HepG2 (cell line): Measurements from ENCODE around the gene NSMF. TPM values are rescaled to one million over a fixed set of nuclear protein-coding genes. Genes with fewer than 3 reads are reported as not detected.

Source experiments
- ATAC-seq: fragments of 200-7000 bp; cut with Tn5 transposase; 3 replicates; pipeline ENCODE4 v1.9.1; 2020; ENCODE audit warnings: mild to moderate bottlenecking, moderate library complexity
- BruUV-seq: library from RNA; stranded (reverse); fragments of 400-500 nt; replicated peaks from 2 replicates; lab custom pipeline; 2021; lab: Mats Ljungman, UMichigan
- CTCF ChIA-PET: fragments of 300-600 bp; formaldehyde crosslinking; extraction: SDS; loops from one replicate; lab custom pipeline; 2021; ENCODE audit warnings: low total read pairs, inconsistent platforms, low intra/inter-chr PET ratio; lab: Yijun Ruan, JAX
- POLR2A ChIA-PET: fragments of 350-600 bp; sonication (Branson Sonifier 250); formaldehyde crosslinking; loops from one replicate; lab custom pipeline; 2020; ENCODE audit warnings: antibody characterized with exemption, inconsistent platforms; lab: Yijun Ruan, JAX
- DNase-seq: peaks from one replicate; pipeline ENCODE4 v3.0.0-alpha.2; 2015; ENCODE audit warnings: low spot score
- FAIRE-seq: peaks from 3 replicates; lab custom pipeline; 2011; peaks lifted over from hg19 to GRCh38; lab: Jason Lieb, UNC
- H2AFZ ChIP-seq: one replicate; pipeline ENCODE4 v1.6.1; 2011; ENCODE audit warnings: low read length, inconsistent platforms
- H3K27ac ChIP-seq: fragments of 300-600 bp; 3 replicates; pipeline ENCODE4 v1.8.0; 2011; ENCODE audit warnings: mixed run types, mild to moderate bottlenecking, mixed read lengths, low read length, inconsistent platforms; ENCODE audit not compliant: insufficient read depth; ENCODE audit errors: extremely low read length
- H3K27me3 ChIP-seq, 2 experiments: fragments of 200-600 bp in 1 of 2; 2 replicates in 1 of 2; 3 replicates in 1 of 2; pipeline versions ENCODE4 v1.6.0 to v1.8.0; 2011; ENCODE audit warnings: low read length in 2 of 2, mild to moderate bottlenecking in 2 of 2, moderate library complexity in 2 of 2, inconsistent platforms in 1 of 2; ENCODE audit not compliant: insufficient read depth in 2 of 2, control insufficient read depth in 1 of 2
- H3K36me3 ChIP-seq, 2 experiments: fragments of 200-600 bp in 1 of 2; replicated peaks in 1 of 2; 2 replicates in 1 of 2; 3 replicates in 1 of 2; pipeline versions ENCODE4 v1.5.1 to v1.8.0; 2011; ENCODE audit warnings: low read length in 2 of 2, inconsistent platforms in 1 of 2; ENCODE audit not compliant: insufficient read depth in 2 of 2, control insufficient read depth in 1 of 2
- H3K4me1 ChIP-seq: 2 replicates; pipeline ENCODE4 v1.5.1; 2012; ENCODE audit warnings: low read length, inconsistent platforms; ENCODE audit not compliant: insufficient read depth
- H3K4me2 ChIP-seq: 2 replicates; pipeline ENCODE4 v1.6.0; 2011; ENCODE audit warnings: low read depth, low read length, inconsistent platforms
- H3K4me3 ChIP-seq, 3 experiments: fragments of 200-600 bp in 1 of 3; sonication (generic), shearing (Covaris generic) in 1 of 3; replicated peaks in 1 of 3; 2 replicates each; pipeline ENCODE4 v1.5.1; 2011 to 2016; ENCODE audit warnings: low read length in 3 of 3, inconsistent platforms in 2 of 3, low read depth in 2 of 3, mild to moderate bottlenecking in 2 of 3, control low read depth in 1 of 3, mixed read lengths in 1 of 3; ENCODE audit not compliant: insufficient read depth in 1 of 3
- H3K79me2 ChIP-seq: one replicate; pipeline ENCODE4 v1.6.1; 2011; ENCODE audit warnings: low read length, inconsistent platforms; ENCODE audit not compliant: insufficient read depth
- H3K9ac ChIP-seq: 2 replicates; pipeline ENCODE4 v1.6.0; 2011; ENCODE audit warnings: mild to moderate bottlenecking, low read depth, low read length, inconsistent platforms; ENCODE audit not compliant: insufficient read depth
- H3K9me3 ChIP-seq: 2 replicates; pipeline ENCODE4 v1.5.1; 2012; ENCODE audit warnings: mild to moderate bottlenecking, low read length
- H4K20me1 ChIP-seq: 2 replicates; pipeline ENCODE4 v1.6.0; 2011; ENCODE audit warnings: inconsistent platforms, mild to moderate bottlenecking, low read length, moderate library complexity; ENCODE audit not compliant: insufficient read depth
- HOXA3 ChIP-seq: sonication (generic); formaldehyde crosslinking; IDR thresholded peaks from 2 replicates; pipeline ENCODE4 v1.5.0; 2020; ENCODE audit warnings: missing genetic modification reagents
- HOXA9 ChIP-seq: sonication (generic); formaldehyde crosslinking; IDR thresholded peaks from 2 replicates; pipeline ENCODE4 v1.8.1; 2022; ENCODE audit warnings: missing genetic modification reagents, mild to moderate bottlenecking, moderate library complexity, borderline replicate concordance
- KDM6A ChIP-seq: IDR thresholded peaks from 2 replicates; pipeline ENCODE4 v1.6.1; 2016; ENCODE audit warnings: low read depth
- SIN3A ChIP-seq: IDR thresholded peaks from 2 replicates; pipeline ENCODE4 v1.6.1; 2011; ENCODE audit warnings: low read depth, mild to moderate bottlenecking, control low read depth, low read length, borderline replicate concordance
- SNAI1 ChIP-seq: sonication (generic); formaldehyde crosslinking; IDR thresholded peaks from 2 replicates; pipeline ENCODE4 v1.5.0; 2020; ENCODE audit warnings: mild to moderate bottlenecking, missing genetic modification reagents, borderline replicate concordance
- ZBTB3 ChIP-seq: sonication (generic); formaldehyde crosslinking; IDR thresholded peaks from 2 replicates; pipeline ENCODE4 v1.4.0; 2020; ENCODE audit warnings: low read depth, mild to moderate bottlenecking, moderate library complexity, missing genetic modification reagents, borderline replicate concordance
- ZNF121 ChIP-seq: sonication (generic); formaldehyde crosslinking; IDR thresholded peaks from 2 replicates; pipeline ENCODE4 v1.5.0; 2020; ENCODE audit warnings: mild to moderate bottlenecking, missing genetic modification reagents
- ZNF678 ChIP-seq: sonication (generic); formaldehyde crosslinking; IDR thresholded peaks from 2 replicates; pipeline ENCODE4 v1.4.0; 2020; ENCODE audit warnings: mild to moderate bottlenecking, missing genetic modification reagents
- WGBS: methylation state at CpG from one replicate; pipeline ENCODE4 v1.1.6; 2017; ENCODE audit warnings: low lambda C conversion rate; 5-methylcytosine and 5-hydroxymethylcytosine counted together
- in situ Hi-C: cut with HindIII; loops from 2 replicates; pipeline ENCODE4 v1.10.0; 2017; ENCODE audit warnings: low pct_unique_long_range_greater_than_20kb; ENCODE audit not compliant: extremely low pct_ligation_motif_present
- intact Hi-C: fragments of 100-400 bp; cut with micrococcal nuclease; formaldehyde crosslinking; loops from one replicate; pipeline ENCODE4 v1.10.0; 2022; ENCODE audit not compliant: unreplicated experiment
- polyA plus RNA-seq, 8 experiments: library from polyadenylated mRNA; depleted of rRNA in 3 of 8; stranded (reverse) in 7 of 8; unstranded in 1 of 8; fragments of >200 nt; fragmentation: Illumina TruSeq in 4 of 8; extraction: Trizol in 4 of 8; gene quantifications; 2 replicates each; pipeline versions ENCODE4 v1.2.1 to v1.2.3, GENCODE V29; 2011 to 2016; ENCODE audit warnings: low read depth in 4 of 8, missing spikeins in 1 of 8, mixed read lengths in 1 of 8; ENCODE audit not compliant: insufficient read depth in 1 of 8
- total RNA-seq, 5 experiments: library from RNA; depleted of rRNA; stranded (reverse); fragments of >200 nt; fragmentation: Illumina TruSeq; extraction: Trizol; gene quantifications; 2 replicates each; pipeline ENCODE4 v1.2.3, GENCODE V29; 2016; ENCODE audit warnings: low read depth in 1 of 5
- TF ChIP-seq, protein P1 (sequence below): sonication (generic); formaldehyde crosslinking; IDR thresholded peaks from 2 replicates; pipeline ENCODE4 v1.4.0; 2020; ENCODE audit warnings: missing genetic modification reagents
- TF ChIP-seq, protein P2 (sequence below): IDR thresholded peaks from 2 replicates; pipeline ENCODE4 v1.6.1; 2016

Gene NSMF
- total and polyA plus RNA-seq, 2 of the 13 experiments (the other 11 are each of a cell fraction or from before 2014, with no cell fraction given): 44.3 to 183 TPM

DNA sequence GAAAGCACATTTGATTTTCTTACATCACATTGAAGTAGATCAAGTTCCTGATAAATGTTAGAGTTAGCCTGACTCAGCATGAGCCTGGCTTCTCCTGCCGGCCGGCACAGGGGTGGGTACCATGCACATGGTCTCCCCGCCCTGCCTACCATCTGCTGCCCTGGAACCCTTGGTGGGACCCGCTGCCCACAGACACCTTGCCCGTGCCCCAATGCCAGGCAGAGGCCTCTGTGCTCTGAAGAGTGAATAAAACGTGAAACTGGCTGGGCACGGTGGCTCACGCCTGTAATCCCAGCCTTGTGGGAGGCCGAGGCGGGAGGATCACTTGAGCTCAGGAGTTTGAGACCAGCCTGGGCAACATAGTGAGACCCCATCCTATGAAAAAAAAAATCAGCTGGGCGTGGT is 53.5 kb downstream of the NSMF start:
- Histone ChIP-seq H3K4me1 (peaks cover 15% of the 10 kb centered on the region), H3K27me3 (no peaks in the 10 kb centered on the region), H3K9ac (no peak overlapping the region), H2AFZ (no peak overlapping the region), H3K27ac (no peak overlapping the region), H3K4me3 (no peak overlapping the region), H4K20me1 (no peaks in the 10 kb centered on the region), H3K36me3 (no peaks in the 10 kb centered on the region), H3K9me3 (no peaks in the 10 kb centered on the region), H3K79me2 (no peaks in the 10 kb centered on the region), H3K4me2 (no peak overlapping the region)
- in situ Hi-C loops: loop anchor here (5.0 kb wide), 1 partner anchor 113 kb away; no protein-coding TSS in a partner anchor
- ATAC-seq (no peak), DNase-seq (no peak), FAIRE-seq (no peak)
- BruUV-seq: no TSS peak
- WGBS: 87% methylated on average over 11 of the region's 11 CpGs
- intact Hi-C loops: loop anchor here (10.0 kb wide), 1 partner anchor 101 kb away; the partner anchor contains the start of gene NRARP
- ChIA-PET POLR2A (no interaction called here), CTCF (no interaction called here)
- peak; percentile 75; the same call in 1 of the 2 replicates for TF ChIP-seq ZNF121
- no peak for TF ChIP-seq ZNF678
- TF ChIP-seq KDM6A: no peak
- no peak for TF ChIP-seq SIN3A
- TF ChIP-seq, protein P1, sequence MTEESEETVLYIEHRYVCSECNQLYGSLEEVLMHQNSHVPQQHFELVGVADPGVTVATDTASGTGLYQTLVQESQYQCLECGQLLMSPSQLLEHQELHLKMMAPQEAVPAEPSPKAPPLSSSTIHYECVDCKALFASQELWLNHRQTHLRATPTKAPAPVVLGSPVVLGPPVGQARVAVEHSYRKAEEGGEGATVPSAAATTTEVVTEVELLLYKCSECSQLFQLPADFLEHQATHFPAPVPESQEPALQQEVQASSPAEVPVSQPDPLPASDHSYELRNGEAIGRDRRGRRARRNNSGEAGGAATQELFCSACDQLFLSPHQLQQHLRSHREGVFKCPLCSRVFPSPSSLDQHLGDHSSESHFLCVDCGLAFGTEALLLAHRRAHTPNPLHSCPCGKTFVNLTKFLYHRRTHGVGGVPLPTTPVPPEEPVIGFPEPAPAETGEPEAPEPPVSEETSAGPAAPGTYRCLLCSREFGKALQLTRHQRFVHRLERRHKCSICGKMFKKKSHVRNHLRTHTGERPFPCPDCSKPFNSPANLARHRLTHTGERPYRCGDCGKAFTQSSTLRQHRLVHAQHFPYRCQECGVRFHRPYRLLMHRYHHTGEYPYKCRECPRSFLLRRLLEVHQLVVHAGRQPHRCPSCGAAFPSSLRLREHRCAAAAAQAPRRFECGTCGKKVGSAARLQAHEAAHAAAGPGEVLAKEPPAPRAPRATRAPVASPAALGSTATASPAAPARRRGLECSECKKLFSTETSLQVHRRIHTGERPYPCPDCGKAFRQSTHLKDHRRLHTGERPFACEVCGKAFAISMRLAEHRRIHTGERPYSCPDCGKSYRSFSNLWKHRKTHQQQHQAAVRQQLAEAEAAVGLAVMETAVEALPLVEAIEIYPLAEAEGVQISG: no peak

DNA sequence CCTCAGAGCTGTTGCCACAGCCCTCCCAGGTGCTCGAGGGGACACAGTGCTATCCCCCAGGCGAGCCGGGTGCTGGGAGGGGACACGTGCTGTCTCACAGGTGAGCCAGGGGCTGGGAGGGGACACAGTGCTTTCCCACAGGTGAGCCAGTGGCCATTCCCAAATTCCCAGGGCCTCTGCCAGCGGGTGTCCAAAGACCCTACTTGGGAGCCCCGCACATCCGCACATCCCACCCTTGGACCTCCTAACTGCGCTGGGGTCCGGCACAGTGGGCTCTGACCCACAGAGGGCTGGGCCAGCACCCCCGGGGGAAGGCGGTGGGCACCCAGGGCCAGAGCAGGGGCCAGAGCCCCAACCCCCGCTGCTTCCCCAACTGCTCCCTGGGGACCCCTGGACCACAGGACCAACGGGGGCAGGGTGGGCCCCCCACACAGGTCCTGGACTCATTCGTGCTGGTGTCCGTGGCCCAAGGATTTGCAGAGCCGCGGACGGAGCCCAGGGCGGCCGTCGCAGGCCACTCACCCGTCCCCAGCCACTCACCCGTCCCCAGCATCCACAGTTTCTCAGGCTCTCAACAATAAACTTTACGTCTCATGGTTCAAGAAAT is 54.1 kb downstream of the NSMF start:
- WGBS: 96% methylated on average over 13 of the region's 24 CpGs
- DNase-seq (no peak), ATAC-seq (no peak), FAIRE-seq (no peak)
- H3K36me3 ChIP-seq: no peaks in the 10 kb centered on the region
- no peaks in the 10 kb centered on the region for H3K9me3 ChIP-seq
- no peak overlapping the region for H2AFZ ChIP-seq
- no peaks in the 10 kb centered on the region for H3K79me2 ChIP-seq
- H3K9ac ChIP-seq: no peak overlapping the region
- no peak overlapping the region for H3K4me3 ChIP-seq
- intact Hi-C loops: loop anchor here (10.0 kb wide), 1 partner anchor 100 kb away; the partner anchor contains the start of gene NRARP
- no peaks in the 10 kb centered on the region for H3K27me3 ChIP-seq
- H3K4me2 ChIP-seq: no peak overlapping the region
- ChIA-PET POLR2A (no interaction called here), CTCF (no interaction called here)
- no peaks in the 10 kb centered on the region for H4K20me1 ChIP-seq
- in situ Hi-C loops: loop anchor here (5.0 kb wide), 1 partner anchor 113 kb away; no protein-coding TSS in a partner anchor
- H3K27ac ChIP-seq: no peak overlapping the region
- BruUV-seq: no TSS peak
- peaks cover 21% of the 10 kb centered on the region for H3K4me1 ChIP-seq
- TF ChIP-seq HOXA9 (CRISPR knock-in tag): no peak
- TF ChIP-seq ZBTB3 (CRISPR knock-in tag): no peak
- TF ChIP-seq, protein P2, sequence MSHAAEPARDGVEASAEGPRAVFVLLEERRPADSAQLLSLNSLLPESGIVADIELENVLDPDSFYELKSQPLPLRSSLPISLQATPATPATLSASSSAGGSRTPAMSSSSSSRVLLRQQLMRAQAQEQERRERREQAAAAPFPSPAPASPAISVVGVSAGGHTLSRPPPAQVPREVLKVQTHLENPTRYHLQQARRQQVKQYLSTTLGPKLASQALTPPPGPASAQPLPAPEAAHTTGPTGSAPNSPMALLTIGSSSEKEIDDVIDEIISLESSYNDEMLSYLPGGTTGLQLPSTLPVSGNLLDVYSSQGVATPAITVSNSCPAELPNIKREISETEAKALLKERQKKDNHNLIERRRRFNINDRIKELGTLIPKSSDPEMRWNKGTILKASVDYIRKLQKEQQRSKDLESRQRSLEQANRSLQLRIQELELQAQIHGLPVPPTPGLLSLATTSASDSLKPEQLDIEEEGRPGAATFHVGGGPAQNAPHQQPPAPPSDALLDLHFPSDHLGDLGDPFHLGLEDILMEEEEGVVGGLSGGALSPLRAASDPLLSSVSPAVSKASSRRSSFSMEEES: no peak
- no peak for TF ChIP-seq HOXA3
- TF ChIP-seq SNAI1 (CRISPR knock-in tag): no peak
